HL-60/S4 treated with retinoic acid at 250 ng/mL for 4 days and 3 days (cell line): Measurements from ENCODE around the gene RAB36.

ENCODE experiments used
- in situ Hi-C: fragments of 300-500 bp; cut with MboI; formaldehyde crosslinking; loops from 2 replicates; pipeline ENCODE4 v1.7.0; 2022; ENCODE audit warnings: low sequenced_read_pairs

RAB36 gene

GRCh38 chr22:23144932-23145877 is at the start of gene RAB36:
Gene RAB36 (plus strand): TSS chr22:23145477. CDS start chr22:23146617, 1,140 bp downstream.
- in situ Hi-C loops = no loop called here

- in situ Hi-C loops = no loop called here
These were observed 49.4 kb upstream of the RAB36 start for GRCh38 chr22:23095733-23096342.

- in situ Hi-C loops = no loop called here
These were observed 47.7 kb upstream of the RAB36 start for GRCh38 chr22:23097412-23098229.

GRCh38 chr22:23098230-23098705 is 47.0 kb upstream of the RAB36 start:
- in situ Hi-C loops = no loop called here

GRCh38 chr22:23098718-23099530 is 46.4 kb upstream of the RAB36 start:
- in situ Hi-C loops = no loop called here

- in situ Hi-C loops = no loop called here
These were observed 45.8 kb upstream of the RAB36 start for GRCh38 chr22:23099531-23099804.

GRCh38 chr22:23100124-23100801 is 45.0 kb upstream of the RAB36 start:
- in situ Hi-C loops = no loop called here

GRCh38 chr22:23101524-23101923 is 43.8 kb upstream of the RAB36 start:
- in situ Hi-C loops = no loop called here

- in situ Hi-C loops = no loop called here
These were observed 43.1 kb upstream of the RAB36 start for GRCh38 chr22:23102002-23102655.

GRCh38 chr22:23102776-23103175 is 42.5 kb upstream of the RAB36 start:
- in situ Hi-C loops = no loop called here

- in situ Hi-C loops = no loop called here
These were observed 41.9 kb upstream of the RAB36 start for GRCh38 chr22:23103199-23103954.

- in situ Hi-C loops = no loop called here
These were observed 40.9 kb upstream of the RAB36 start for GRCh38 chr22:23104187-23104971.

- in situ Hi-C loops = no loop called here
These were observed 40.0 kb upstream of the RAB36 start for GRCh38 chr22:23105304-23105703.

- in situ Hi-C loops = no loop called here
These were observed 39.4 kb upstream of the RAB36 start for GRCh38 chr22:23105919-23106318.

GRCh38 chr22:23106344-23106743 is 38.9 kb upstream of the RAB36 start:
- in situ Hi-C loops = no loop called here

GRCh38 chr22:23106906-23107367 is 38.3 kb upstream of the RAB36 start:
- in situ Hi-C loops = no loop called here

- in situ Hi-C loops = no loop called here
These were observed 37.6 kb upstream of the RAB36 start for GRCh38 chr22:23107487-23108248.
